HuH-7 (cell line): Measurements from ENCODE around the gene NDST4.

Source experiments
- DNase-seq: peaks from one replicate; pipeline ENCODE4 v3.0.0; 2011; ENCODE audit warnings: low spot score

Gene NDST4

DNA sequence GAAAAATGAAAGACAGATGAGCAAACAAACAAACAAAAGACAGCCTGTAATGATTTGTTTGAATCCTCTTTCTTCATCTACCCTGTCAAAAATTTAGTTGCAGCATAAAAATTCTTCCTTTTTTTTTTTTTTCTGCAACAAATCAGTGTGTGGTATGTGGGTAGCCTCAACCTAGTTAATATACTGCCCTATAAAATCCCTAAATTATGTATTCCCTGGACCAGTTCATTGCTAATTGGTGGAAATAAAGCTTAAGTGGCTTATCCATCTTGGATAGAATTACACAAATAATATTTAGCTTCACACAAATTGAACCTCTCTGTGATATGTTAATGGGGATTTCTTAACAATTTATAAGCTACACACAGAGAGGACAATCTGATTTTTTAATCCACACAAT is 208.4 kb downstream of the NDST4 start:
- no peak for DNase-seq

DNA sequence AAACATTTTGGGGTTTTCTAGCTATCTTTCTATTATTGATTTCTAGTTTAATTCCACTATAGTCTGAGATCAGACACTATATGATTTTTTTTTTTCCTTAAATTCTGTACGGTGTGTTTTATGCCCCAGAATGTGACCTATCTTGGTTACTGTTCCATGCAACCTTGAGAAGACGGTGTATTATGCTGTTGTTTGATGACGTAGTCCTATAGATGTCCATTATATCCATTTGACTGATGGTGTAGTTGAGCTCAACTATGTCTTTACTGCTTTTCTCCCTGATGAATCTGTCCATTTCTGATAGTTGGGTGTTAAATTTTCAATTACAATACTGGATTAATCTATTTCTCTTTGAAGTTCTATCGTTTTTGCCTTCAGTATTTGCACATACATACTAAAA is 212.5 kb downstream of the NDST4 start:
- no peak for DNase-seq

DNA sequence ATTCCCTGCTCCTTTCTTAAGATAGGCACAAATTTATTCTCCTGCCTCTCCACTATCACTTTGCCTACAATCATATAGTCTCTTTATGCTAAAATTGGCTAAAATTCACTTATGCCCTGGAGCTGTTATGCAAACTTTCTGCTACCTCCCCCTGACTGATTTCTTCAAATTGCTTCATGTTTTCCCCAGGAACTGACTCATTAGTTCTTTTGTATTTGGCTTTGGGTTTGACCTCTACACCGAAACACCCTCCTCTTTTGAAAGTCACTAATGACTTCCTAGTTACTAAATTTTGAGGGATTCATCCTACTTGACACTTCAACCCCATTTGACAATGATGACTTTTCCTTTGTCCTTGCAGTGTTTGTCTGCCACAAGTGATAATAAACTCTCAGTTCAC is 222.6 kb downstream of the NDST4 start:
- DNase-seq, result no peak

DNA sequence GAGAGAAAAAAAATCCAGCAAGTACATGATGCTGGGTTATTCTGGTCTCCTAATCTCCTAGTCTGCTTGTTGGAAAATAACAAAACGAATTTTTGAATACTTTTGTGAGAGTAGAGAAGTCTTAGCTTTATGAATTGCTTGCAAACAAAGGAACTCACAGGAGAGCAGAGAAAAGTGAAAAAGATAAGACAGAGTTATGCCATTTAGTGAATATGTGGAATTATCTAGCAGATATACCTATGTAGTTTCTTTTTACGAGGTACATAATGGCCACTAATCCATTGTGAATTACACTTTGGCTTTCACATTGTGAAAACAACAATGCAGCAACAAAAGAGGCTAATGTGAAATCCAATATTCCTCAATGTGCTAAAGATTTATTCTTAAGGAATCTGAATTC is 226.7 kb downstream of the NDST4 start:
- DNase-seq, result no peak

DNA sequence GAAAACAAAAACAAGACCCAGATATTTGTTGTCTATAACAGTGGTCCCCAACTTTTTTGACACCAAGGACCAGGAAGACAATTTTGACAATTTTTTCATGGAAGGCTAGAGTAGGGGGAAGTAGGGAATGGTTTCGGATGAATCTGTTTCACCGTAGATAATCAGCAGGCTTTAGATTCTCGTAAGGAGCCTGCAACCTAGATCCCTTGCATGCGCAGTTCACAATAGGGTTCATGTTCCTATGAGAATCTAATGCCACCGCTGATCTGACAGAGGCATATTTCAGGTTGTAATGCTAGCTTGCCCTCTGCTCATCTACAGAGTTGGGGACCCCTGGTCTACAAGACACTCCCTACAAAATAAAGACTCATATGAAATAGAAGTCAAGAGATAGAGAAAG is 229.8 kb downstream of the NDST4 start:
- no peak for DNase-seq

DNA sequence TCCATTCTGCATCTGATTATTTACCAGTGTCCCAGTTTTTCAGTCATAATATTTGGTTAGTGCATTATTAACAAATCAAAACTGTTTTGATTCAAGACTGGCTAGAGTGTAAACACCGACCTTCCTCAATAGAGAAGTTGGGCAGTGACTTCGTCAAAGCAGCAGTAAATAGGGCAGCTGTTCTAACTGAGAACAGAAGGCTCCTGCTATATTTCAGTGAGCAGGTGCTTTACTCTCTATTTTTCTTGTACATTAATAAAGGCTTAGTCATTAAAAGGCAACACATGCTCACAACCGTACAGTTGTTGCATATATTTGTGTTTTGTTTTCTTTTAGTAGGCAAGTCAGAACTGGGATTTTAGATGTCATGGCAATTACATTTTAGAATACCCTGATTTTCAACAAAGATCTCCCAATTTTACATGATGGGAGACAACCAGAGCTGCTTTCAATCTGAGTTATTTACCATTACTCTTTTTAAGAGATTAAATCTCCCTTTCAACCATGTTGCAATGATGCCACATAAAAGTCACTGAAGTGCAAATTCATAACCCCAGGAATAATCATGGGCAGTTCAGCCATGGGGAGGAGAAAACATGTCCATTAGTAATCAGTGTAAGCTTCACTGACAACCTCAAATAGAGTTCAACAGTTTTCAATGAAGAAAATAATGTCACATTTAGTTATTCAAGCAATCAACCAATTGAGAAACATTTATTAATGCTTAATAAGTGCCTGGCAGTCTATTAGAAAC is 233.3 kb downstream of the NDST4 start:
- DNase-seq, result no peak

DNA sequence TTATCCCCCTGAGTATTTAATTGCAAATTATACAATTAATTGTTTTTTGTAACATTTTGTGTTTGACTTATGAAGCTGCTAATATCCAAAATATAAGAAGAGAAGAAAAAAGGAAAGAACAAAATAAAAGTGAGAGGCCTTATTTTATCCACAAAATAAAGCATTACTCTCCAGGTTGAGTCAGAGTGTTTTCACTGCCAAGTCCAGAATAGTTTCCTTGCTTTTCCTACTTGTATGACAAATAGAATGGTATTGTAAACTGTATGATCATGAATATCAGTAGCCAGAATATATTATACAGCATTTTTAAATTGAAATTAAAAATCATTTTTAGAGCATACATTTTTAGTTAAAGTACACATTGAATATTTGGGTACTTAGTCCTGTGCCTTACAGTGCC is 237.8 kb downstream of the NDST4 start:
- DNase-seq, result no peak

DNA sequence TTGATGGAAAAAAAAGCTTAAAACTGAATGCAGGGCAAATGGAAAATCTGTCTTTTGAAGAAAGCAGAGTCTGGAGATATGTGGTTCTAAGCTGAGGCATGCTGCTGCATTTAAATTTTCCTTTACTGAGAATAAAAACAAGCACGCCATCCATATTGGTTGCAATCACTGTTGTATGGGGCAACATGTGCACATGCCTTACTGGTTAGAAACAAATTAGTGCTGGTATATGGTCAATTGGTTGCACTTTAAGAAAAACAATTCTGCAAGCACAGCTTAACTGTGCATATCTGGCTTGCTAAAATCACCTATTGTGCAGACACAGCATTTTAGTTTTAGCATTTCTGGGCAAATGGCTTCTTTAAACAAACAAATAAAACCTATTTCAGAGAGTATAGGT is 239.1 kb downstream of the NDST4 start:
- no peak for DNase-seq

DNA sequence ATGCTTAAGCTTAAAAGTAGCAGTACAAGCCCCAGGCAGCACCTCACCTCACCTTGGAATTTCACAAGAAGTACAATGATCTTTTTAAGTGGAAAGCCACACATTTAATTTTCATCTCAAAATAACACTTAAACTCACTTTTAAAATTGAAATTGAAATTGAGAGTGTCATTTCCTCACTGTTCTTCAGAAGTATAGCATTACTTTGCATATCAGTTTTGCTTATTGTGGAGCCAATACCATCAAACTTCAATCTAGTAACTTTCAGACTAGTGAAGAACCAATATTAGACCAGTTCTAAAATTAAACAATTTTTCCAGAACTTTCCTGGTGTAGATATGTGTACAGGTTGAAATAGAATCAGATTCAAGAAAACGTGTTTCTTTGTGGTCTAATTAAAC is 242.4 kb downstream of the NDST4 start:
- DNase-seq, result no peak

DNA sequence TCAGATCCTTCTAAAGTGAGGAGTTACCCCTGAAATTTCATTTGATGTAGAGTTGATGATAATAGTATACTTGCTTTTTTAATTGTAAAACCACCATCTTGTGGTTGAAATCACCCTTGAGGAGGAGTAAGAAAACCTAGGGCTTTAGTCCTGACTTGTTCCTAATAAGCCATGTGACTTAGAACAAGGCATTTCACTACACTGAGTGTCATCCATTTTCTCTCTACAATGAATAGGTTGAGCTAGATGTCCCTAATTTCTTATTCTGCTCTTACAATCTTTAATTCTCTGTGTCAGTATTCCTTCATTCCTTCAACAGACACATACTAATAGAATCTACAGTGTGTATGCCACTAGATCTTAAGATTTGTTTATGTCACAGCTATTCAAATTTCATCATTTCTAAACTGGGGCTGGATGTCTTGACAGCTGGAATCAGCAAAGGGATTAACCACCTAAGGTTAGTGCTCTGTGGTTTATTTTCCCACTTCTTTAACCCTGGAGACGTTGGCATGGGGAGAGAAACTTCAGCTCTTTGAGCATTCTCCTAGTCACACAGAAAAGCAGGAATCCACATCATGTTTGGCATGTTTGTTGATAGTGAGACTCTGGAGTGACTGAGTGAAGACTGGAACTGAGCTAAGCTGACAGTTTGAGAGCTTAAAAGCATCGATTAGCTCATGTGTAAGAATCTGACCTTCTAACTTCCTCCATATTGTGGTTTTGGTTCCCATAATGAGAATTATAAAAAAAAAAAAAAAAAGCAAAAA is 246.3 kb downstream of the NDST4 start:
- no peak for DNase-seq

DNA sequence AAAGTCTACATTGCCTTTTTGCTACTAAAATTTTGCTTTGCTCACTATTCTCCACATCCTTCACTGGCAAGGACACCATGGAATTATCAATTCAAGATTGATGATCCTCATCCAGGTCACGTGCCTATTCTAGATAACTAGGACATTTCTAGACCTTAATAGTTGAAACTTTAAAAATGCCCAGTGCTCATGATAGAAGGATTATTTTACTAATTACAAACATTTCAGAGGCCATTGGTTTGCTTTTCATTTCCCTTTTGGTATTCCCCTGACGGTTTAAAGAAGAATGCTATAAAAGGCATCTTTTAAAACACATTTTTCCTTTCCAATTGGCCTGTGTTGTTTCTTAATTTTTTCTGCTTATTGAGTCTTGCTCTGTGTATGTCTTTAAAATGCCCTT is 249.4 kb downstream of the NDST4 start:
- DNase-seq, result no peak

DNA sequence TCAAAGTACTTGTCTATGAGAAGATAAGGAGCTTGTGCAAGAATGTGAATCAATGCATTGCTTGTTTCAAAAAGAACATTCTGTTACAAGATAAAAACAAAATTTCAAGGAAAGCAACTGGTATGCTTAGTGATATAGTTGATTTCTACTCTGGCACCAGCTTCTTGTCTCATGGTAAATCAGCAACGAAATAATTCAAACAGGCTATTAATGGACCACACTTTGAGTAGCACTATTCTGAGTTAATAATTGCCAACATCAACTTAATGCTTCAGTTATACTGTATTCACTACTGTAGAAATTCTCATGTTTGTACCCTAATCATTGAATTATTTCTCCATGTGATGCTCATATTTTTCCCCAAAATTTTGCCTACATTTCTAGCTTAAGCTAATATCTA is 252.6 kb downstream of the NDST4 start:
- DNase-seq, result no peak

DNA sequence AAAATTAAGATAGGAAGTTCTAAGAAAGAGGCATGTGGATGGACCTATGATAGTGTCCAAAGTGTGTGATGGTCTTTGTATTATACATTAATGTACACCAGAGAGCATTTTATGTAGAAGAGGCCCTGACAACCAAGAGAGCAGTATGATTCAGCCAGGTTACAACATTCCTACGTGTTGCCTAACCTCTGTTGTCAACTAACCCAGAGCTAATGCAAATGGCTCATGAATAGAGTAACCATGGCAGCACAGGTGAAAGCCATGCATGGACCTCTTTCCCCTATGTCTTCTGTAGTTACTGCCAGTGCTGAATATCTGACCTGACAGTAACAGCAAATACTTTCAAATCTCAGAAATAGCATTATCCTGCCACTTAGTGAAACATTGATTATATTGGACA is 255.6 kb downstream of the NDST4 start:
- no peak for DNase-seq

DNA sequence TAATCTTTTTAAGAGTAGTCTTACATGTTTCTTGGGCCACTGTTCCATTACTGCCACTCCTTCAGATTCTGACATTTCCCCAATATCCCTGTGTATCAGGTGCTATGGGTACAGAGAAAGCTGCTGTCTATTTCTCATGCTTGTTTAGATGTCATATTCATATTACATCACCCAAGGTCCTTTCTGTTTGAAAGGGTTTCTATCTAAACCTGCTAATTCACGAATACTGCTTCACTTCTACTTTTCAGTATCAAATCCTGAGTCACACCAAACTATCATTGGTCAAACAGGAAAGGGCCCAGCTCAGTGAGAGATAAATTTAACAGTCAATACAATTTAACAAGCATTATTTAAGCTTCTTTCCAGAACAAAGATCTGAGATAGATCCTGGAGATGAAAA is 273.4 kb downstream of the NDST4 start:
- DNase-seq, result no peak

DNA sequence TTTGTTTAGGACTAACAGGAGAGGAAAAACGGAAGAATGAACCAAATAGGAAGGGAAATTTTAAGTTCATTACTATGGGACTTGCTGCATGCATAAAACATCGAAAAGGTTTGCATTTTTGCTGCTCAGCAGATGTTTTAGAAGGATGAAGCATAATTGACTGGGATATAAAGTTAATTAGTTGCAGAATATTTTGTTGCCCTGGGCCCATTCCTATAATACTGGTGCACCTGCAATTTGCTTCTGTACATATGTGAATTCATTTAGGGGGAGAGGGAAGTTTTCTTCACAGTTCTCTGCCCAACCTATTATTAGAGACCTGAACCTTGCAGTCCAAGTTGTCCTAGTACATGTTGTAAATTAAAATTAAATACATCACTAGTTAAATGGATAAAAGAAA is 282.8 kb downstream of the NDST4 start:
- no peak for DNase-seq

DNA sequence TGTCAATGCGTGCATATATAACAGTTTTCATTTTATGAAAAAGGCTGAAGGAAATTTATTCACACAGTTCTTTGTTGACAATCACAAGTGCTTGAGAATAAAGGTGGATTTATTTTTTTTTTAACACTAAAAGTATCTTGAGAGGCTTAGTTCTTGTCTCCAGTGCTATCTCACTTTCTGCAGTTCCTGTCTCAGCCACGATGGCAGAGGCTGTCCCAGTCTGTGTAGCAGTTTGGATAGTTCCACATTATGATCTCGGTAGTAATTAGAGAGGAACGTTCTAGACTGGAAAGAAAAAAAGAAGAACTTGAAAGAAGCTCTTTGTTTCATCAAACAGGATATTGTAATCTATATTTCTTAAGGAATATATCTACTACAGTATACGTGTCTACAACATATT is 285.8 kb downstream of the NDST4 start:
- no peak for DNase-seq

DNA sequence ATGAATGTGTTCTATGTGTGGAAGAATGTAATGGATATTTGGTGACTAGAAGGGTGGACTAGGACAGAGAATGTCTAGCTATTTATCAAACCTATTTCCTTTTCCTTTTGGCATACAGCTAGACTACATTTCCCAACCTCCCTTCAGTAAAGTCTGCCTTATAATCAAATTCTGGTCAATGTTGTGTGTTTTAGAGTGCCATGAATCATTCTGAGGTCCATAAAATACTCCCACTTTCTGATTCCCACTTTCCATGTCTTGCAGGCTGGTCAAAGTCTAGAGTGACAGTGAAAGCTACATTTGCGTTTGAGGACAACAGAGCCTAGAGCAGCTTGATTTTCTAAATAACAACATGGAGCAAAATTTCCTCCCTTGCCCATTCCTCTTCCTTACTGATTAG is 297.7 kb downstream of the NDST4 start:
- DNase-seq, result no peak

DNA sequence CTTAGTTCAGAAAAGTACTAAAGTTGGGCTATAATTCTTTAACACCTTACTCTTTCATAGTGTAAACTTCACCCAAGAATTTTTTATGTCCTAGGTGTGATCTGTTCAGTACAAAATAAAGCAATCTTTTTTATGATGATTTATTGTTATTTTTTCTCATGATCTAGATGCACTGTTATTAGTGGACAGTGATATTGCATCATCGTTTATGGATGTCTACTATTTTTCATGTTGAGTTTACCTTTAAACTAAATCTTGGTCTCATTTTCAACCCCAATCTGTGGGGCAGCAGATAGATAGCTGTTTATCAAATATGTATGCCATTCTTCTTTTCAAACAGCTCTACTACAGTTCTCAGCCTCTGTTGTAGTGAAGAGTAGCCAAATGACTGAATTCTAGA is 299.5 kb downstream of the NDST4 start:
- DNase-seq, result no peak

DNA sequence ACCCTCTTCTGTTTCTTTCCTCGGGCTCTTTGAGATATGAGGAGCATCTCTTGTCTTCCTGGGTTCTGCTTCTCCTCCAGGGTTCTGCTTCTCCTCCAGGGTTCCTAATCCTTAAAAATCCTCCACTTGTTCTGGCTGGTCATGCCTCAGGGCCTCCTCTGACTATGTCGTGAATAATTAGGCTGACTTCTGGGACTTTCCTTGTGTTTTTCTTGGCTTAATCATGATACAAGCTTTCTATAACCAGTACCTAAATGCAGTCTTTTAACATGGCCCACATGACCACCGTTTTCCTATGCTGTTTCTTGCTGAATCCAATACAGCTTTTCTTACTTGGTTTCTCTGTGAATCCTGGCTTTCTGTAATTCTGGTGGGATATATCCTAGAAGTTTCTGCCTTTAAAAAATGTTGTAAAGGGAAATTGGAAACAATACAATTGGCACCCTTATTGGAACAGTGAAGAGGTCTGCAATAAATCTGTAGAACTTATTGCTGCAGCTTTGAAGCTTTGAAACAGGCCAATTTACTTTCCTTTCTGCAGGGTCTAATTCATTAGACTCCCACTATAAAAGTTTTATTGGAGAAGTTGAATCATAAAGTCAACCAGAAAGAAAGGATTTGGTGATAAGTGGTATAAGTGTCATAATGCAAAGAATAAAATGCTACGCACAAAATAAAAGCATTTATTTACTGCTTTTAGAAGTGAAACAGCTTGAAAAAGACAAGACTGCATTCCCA is 301.7 kb downstream of the NDST4 start:
- no peak for DNase-seq

DNA sequence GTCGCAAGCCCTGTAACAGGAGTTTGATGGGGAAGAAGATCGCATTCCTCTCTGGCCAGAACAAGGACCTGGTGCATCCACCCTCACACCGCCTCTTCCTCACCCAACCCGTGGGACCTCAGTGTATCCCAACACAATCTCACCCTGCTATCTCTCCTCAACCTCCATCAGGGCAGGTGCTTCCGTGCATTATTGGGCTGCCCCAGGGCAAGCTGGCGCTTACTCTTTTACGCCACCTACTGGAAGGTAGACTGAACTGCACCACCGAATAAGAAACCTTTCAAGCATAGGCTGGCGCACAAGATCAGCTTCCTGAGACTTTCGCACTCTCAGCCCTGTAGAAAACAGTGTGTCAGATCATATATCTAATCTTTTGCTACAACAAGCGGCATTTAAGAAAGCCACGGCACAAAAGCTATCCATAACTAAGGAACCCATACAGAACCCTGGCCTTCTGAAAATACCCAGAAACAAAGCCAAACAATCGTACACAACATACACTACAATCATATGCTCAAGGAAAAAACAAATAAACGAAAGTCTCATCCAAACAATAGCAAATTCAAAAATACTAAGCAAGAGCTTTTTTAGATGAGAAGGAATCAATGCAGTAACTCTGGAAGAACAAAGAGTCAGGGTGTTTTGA is 305.5 kb downstream of the NDST4 start:
- peak; percentile 16 for DNase-seq

DNA sequence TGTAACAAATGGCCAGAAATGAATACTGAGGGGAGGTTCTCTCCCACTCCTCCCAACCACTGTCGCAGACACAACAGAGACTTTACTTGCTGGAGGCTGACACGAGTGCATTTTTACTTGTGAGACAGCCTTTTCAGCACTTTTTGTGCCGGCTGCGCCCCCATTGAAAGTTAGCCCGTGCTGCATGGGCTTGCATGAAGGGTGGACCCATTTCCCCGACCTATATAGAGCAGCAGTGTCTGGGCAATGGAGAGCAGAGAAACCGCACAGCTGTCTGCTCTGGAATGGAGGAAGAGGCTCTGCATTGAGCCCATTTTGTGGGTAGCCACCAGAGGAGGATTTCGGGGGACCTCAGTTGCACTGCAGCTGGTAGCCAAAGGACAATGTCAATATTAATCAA is 306.1 kb downstream of the NDST4 start:
- no peak for DNase-seq

DNA sequence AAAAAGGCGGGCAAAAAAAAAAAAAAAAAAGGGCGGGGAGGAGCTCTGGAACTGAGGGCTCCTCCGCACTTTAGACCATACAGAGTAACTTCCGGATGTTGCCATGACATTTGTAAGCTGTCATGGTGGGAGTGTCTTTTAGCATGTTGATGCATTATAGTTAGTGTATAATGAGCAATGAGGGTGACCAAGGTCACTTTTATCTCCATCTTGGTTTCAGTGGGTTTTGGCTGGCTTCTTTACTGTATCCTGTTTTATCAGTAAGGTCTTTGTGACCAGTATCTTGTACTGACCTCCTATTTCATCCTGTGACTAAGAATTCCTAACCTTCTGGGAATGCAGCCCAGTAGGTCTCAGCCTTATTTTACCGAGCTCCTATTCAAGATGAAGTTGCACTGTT is 321.4 kb downstream of the NDST4 start:
- DNase-seq, result no peak

DNA sequence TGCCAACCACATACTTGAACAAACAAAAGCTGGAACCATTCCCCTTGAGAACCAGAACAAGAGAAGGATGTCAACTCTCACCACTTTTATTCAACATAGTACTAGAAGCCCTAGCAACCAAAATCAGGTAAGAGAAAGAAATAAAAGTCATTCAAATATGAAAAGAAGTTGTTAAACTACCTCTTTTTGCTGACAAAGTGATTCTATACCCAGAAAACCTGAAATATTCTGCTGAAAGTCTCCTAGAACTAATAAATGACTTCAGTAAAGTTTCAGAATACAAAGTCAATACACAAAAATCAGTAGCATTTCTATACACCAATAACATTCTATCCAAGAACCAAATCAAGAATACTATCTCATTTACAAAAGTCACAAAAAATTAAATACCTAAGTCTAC is 327.9 kb downstream of the NDST4 start:
- no peak for DNase-seq
